ENCODE data around the gene CCDC190.
"Not testable (repeated sequence)": the region's sequence is repeated elsewhere in the genome, so short reads cannot be mapped to it uniquely, and the experiment has no call there.

CCDC190 gene

DNA sequence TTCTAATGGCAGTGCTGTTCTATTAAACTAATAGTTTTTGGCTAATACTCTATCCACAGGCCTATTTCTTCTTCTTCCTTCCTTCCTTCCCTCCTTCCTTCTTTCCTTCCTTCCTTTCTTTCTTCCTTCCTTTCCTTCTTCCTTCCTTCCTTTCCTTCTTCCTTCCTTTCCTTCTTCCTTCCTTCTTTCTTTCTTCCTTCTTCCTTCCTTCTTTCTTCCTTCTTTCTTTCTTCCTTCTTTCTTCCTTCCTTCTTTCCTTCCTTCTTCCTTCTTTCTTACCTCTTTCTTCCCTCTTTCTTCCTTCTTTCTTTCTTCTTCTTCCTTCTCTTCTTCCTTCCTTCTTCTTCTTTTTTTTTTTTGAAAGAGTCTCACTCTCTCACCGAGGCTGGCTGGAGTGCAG, 31.7 kb downstream of the CCDC190 start:
- DNase-seq, result no peak

- DNase-seq, result no peak
These were observed 37.0 kb downstream of the CCDC190 start for GRCh38 chr1:162823771-162824525.

GRCh38 chr1:162823231-162823630, 37.7 kb downstream of the CCDC190 start:
- DNase-seq, result no peak

GRCh38 chr1:162822391-162823200, 38.4 kb downstream of the CCDC190 start:
- DNase-seq, result no peak

GRCh38 chr1:162818666-162819065, 42.3 kb downstream of the CCDC190 start:
- DNase-seq, result not testable (repeated sequence)

GRCh38 chr1:162818136-162818535, 42.8 kb downstream of the CCDC190 start:
- DNase-seq, result not testable (repeated sequence)

DNA sequence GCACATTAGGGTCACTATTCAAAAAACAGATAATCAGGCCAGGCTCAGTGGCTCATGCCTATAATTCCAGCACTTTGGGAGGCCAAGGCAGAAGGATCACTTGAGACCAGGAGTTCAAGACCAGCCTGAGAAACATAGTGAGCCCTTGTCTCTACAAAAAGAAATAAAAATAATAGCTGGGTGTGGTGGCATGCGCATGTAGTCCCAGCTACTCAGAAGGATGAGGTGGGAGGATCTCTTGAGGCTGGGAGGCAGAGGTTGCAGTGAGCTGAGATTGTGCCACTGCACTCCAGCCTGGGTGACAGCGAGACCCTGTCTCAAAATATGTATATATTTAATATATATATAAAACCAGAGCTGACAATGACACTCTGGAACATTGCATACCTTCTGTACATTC, 48.6 kb downstream of the CCDC190 start:
- not testable (repeated sequence) for DNase-seq

DNA sequence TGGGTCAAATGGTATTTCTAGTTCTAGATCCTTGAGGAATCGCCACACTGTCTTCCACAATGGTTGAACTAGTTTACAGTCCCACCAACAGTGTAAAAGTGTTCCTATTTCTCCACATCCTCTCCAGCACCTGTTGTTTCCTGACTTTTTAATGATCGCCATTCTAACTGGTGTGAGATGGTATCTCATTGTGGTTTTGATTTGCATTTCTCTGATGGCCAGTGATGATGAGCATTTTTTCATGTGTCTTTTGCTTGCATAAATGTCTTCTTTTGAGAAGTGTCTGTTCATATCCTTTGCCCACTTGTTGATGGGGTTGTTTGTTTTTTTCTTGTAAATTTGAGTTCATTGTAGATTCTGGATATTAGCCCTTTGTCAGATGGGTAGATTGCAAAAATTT, 53.5 kb downstream of the CCDC190 start:
- not testable (repeated sequence) for DNase-seq

All from stimulated activated CD4-positive, alpha-beta T cell treated with anti-CD3 and anti-CD28 coated beads, Interleukin-12 subunit alpha, Interleukin-12 subunit beta, amount 100 ng/mL, for 4 hours (primary cell).